HG03575 (cell line): ENCODE measurements around the gene ERC2.
"Not testable (repeated sequence)": the region's sequence is repeated elsewhere in the genome, so short reads cannot be mapped to it uniquely, and the experiment has no call there.

Source experiments
- ATAC-seq: cut with Tn5 transposase; IDR thresholded peaks from one replicate; pipeline ENCODE4 v1.9.1; 2021; ENCODE audit not compliant: unreplicated experiment, insufficient number of reproducible peaks, low FRiP score; ENCODE audit errors: extremely low read depth

The ERC2 gene

DNA sequence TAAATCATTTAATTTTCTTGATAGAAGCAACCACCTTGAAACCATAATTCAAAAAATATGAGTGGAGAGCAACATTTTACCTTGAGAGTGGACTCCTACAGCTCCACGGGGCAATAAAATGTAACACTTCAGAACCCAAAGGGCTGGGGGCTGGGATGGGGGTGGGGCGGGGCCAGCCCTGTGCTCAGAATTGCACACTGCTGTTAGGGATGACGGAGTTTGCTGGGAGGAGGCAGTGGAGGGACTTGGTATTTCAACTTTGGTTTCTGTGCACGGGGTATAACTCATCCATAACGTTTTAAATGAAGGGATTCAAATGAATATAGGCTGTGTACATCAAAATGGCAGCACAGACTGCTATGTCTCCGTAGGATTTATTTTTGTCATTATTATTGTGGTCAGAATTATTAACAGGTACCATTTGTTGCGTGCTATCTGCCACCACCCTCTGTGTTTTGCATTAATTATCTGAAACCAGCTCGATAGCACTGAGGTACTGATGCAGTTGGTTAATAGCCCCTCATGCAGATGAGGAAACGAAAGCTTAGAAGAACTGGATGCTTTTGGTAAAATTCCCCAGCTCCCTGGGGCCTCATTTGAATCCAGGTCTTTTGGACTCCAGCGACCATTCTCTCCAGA, 951.8 kb downstream of the ERC2 start:
- no peak for ATAC-seq

DNA sequence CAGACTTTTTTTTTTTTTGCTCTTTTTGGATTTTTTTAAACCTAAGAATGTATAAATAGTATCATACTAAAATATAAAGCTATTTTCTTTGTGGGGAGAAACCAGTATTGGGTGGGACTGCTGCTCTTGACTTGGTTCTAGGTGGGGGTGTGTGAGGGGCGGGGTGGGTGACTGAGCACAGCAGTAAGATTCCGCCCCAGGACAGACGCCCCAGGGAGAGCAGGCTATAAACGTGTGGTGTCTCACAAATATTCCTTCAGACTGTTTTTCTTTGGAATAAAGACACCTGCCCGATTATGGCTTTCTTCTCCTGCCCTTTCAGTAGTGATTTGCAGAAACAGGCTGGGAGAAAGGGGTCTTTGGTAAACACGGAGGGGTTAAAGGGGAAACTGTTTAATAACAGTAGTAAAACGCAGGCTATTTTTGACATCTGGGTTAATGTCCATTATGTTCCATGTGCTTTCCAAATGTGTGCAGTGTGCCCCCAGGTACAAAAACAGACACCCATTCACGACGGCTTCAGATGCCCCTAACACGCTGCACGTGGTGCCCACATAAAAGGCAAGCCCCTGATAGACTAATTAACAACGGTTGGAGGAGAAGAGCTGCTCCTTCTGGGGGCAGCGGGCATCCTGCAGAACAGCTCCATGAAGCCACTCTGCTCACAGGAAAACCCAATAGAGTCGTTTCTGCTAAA, 952.6 kb downstream of the ERC2 start:
- ATAC-seq: no peak

- ATAC-seq: no peak
These were observed 953.3 kb downstream of the ERC2 start for GRCh38 chr3:55514962-55515361.

DNA sequence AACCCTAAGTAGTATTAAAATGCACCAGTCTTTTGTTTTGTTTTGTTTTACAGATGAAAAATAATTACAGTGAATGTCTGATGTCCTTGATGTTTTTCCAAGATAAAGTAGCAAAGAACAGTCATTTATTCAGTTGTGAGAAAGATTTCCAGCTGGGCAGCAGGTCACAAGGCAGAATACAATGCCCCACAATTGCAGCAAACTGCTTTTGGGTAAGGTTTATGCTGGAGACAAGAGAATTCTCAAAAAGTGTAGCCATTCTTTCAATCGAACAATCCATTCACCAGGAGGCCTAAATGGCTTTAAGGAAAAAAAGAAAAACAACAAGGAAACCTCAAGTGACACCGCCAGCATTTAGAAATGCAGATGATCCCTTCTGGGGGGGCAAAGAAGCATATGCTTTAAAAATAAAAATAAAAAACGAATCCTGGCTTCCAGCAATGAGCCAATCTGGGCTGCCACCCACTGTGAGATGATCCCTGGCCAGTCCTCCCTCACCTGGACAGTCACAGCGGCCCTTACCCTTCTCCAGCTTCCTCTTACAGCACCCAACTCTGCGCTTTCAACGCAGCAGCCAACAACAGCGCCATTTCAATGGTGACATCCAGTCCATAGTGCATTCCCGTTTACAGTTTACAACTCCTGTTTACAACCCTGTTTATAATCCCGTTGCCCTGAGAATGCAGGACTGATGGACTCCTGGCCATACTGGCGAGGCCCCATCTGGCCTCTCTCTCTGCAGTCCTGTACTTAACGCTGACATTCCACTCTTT, 955.5 kb downstream of the ERC2 start:
- no peak for ATAC-seq

DNA sequence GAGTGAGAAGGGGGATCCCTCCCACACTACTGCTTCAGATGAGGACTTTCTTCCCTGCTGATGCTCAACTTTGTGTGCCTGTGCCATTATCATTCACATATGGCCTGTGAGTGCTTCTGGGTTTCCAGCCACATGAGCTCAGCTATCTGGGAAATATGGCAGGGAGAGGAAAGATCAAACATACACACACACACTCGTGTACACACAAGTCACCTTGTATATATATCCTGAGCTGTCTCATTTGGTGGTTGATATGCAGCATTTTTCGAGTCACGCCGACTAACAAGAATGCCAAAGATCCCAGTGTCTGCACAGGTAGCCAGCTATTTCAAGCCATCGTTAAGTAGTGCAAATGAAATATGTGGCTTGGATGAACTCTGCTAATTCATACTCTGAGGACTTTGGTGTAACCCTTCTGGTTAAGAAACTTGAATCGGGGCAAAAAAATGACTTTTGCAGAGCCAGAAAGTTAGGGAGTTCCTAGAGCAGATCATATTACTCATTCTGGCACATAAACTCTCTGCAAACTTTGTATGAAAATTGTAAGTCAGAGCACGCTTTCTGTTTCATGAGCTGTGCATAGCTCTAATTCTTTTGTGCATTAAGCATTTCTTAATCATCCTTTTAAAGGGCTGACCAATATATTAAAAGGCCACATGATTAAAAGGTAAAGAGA, 956.2 kb downstream of the ERC2 start:
- no peak for ATAC-seq

DNA sequence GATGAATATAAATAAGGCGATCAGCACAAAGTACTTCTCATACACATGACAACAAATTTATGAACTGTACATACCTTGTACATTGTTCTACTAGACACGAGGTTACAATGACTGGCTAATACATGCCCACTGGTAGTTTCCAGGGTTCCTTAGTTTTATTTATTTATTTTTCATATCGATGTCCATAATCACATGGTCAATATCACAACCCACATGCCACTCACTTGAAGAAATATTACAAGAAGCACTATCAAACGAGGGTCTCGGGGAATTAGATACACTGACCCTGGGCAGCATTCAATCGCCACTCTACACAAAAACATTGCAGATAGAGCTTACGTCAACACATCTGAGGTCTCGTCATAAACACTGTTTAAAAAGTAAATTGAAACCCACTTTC, 959.9 kb downstream of the ERC2 start:
- no peak for ATAC-seq

GRCh38 chr3:55507808-55508207, 960.5 kb downstream of the ERC2 start:
- ATAC-seq: no peak

DNA sequence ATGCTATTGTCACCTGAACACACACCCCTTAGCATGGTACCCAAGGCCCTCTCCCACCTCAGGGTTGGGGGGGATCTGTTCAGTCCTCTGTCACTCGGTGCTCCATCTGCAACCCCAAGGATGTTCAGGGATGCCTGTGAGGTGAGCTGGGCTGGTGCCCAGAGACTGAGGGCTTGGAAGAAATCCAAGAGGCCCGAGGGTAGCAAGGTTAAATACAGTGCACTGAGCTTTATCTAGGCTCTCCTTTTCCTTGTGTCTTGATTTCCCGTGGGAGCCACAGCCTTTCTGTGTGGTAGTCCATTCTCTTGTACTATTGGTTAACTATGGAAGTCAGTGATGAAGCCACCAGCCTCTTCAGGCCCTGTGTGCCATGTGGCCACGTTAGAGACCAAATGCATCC, 962.5 kb downstream of the ERC2 start:
- ATAC-seq: no peak

DNA sequence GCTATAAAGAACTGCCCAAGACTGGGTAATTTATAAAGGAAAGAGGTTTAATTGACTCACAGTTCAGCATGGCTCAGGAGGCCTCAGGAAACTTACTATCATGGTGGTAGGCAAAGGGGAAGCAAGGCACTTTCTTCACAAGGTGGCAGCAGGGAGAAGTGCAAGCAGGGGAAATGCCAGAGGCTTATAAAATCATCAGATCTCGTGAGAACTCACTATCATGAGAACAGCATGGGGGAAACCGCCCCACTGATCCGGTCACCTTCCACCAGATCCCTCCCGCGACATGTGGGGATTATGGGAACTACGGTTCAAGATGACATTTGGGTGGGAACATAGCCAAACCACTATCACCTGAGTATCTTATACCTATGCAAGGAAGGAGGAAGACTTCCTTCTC, 963.2 kb downstream of the ERC2 start:
- not testable (repeated sequence) for ATAC-seq

GRCh38 chr3:55501905-55502304, 966.4 kb downstream of the ERC2 start:
- no peak for ATAC-seq

DNA sequence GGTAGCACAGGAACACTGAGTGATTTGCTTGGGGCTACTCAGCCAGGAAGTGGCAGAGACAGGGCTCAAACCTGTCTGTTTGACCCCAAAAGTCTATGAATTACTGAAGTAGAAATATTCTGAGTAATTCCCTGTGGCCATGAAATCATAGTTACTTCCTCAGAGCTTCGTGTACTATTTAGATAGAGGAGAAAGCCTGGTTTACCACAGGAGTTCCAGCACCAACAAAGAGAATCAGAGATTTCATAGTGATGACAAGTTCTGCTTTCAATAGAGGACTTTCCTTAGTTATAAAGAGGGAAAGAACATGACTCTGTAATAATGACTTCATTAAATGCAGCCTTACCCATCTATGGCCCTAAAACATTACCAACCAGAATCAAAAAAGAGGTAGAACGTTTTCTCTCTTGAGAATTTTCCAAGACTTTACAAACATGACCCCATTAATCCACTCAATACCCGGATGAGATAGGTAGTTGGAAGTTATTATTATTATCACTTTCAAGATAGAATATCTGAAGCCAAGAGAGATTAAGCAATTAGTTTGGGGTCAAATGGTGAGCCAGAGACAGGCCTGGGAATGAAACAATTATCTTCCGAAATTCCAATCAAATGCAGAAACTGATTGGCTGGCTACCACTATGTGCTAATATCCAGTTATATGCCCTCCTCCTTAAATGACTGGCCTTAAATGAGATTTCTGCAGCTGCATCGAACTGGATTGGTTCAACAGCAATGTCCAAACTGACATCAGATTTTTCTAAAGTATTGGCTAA, 967.5 kb downstream of the ERC2 start:
- no peak for ATAC-seq

DNA sequence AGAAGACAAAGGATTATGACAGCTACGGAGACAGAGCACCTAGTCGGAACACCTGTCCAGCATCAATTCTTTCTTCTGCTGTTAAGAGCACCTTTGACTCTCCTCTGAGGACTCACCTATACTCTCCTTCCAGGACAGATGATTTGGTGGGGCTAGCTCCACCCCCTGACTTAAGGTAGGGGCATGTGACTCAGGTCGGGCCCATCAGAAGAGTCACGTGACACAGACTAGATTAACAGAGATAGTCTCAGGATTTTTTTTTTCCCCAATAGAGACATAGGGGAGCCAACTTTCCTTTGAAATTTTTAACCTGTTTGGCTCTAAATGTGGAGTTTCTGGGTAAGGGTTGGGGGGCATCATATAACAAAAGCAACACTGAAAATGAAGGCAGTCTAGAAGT, 969.7 kb downstream of the ERC2 start:
- no peak for ATAC-seq

DNA sequence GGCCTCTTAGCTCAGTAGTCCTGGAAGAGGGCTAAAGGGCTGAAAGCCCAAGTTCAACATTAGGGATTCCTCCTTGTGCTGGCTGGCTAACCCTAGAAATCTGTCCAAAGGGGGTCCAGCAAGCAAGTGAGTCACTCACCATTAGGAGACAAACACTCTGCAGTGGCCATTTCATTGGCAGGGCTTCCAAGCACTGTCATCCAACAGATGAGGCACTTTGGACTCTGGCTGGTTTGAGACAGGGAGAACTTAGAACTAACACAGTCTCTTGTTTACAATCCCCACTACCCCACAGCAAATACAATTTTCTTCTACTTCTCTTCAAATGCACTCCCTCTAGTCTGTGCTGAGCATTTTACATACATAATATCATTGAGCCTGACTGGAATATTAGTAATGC, 971.0 kb downstream of the ERC2 start:
- no peak for ATAC-seq

DNA sequence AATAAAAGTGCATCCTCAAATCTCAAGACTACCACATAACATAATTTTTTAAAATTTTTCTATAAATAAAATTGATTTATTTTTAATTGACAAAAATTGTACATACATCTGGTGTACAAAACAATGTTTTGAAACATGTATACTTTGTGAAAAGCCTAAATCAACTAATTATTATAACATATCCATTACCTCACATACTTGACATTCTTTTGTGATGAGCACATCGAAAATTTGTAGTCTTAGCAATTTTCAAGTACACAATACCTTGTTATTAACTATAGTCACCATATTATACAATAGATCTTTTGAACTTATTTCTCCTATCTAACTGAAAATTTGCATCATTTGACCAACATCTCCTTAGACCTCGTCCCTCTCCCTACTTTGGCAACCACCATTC, 973.3 kb downstream of the ERC2 start:
- no peak for ATAC-seq

DNA sequence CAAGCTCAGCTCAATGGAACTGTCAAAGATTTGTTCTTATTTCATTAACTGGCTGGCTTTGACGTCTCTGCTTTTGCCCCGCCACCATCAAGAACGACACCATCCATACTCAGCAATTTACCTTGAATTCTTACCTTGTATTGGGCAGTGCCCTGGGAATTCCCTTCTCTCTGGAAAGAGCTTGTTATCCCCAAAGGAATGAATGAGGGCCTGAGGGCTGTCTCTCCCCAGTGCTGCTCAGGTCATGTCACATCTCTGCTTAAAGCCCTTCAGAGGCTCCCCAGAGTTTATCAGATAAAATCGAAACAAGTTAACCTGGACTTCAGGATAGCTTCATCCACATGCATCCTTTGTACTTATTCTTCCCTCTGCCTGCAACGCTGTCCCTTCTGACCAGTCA, 975.3 kb downstream of the ERC2 start:
- ATAC-seq: no peak

DNA sequence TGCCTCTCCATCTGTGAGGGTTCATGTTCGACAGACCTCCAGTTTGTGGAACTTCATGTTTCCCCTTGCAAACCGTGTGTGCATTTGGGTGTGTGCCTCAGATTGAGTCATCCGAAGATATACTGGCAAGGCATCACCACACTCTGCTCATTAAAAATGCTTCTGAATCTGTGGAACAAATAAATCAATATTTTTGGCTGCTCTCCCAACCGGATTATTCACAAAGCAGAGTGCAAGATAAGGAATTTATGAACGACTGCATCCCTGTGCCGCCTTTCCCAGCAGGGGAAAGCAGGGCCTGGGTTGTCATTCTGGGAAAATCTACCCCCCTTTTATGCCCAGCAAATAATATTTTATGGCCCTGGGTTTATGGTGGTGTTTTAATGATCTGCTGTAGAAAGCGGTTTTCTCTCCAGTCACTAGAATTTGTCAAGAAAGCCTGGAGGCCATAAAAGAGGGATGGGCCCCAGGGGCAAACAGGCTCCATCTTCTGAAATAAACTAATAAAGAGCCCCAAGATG, 976.9 kb downstream of the ERC2 start:
- ATAC-seq: no peak

GRCh38 chr3:55490276-55490913, 977.9 kb downstream of the ERC2 start:
- no peak for ATAC-seq

GRCh38 chr3:55489798-55490132, 978.5 kb downstream of the ERC2 start:
- no peak for ATAC-seq
